ENCODE measurements around the gene KRT76. TPM values are rescaled to one million over a fixed set of nuclear protein-coding genes. Genes with fewer than 3 reads are reported as not detected.

KRT76 gene
- total and polyA plus RNA-seq, 2 donors (not counting 1 experiment from before 2014, with no cell fraction given) = not detected

DNA sequence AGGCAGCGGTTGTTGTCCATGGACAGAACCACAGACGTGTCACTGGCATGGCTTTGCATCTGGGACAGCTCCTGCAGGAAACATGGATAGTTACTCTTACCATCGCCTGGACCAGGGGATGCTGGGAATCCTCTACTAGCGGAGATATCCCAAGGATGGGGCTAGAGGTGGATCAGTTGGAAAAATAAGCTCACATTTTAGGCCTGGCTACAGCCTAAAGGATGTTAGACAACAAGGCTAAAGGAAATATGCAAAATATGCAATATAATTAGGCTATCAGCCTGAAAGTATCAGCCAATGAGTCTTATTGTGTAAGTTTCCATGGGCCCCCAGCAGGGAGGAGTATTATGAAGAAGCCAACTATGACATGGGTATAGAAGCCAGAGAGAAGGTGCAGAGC lies 5.0 kb downstream of the KRT76 start:
- POLR2A ChIA-PET = no interaction called here
- no peak overlapping the region for H3K4me3 ChIP-seq (ENCODE audit: control extremely low read depth in 1 of 5, extremely low read depth in 1 of 5, insufficient read depth in 1 of 5, low read depth in 2 of 5, low read length in 4 of 5)
- H3K36me3 ChIP-seq (replicated peaks in 1 of 2; ENCODE audit: control extremely low read depth in 1 of 2, control insufficient read depth in 1 of 2, extremely low read depth in 1 of 2, insufficient read depth in 2 of 2, low read length in 1 of 2) = no peaks in the 10 kb centered on the region
- Mint-ChIP-seq H3K4me1 (no peaks in the 10 kb centered on the region), H3K27me3 (peaks cover 32% of the 10 kb centered on the region), H3K27ac (no peak overlapping the region), H3K9me3 (ENCODE audit: insufficient read depth) (no peaks in the 10 kb centered on the region), H3K4me3 (no peak overlapping the region)
- intact Hi-C loops (cut with micrococcal nuclease) = no loop called here
- no peaks in the 10 kb centered on the region for H3K4me1 ChIP-seq (ENCODE audit: control insufficient read depth in 2 of 2, insufficient read depth in 2 of 2, low read length in 2 of 2)
- H3K27ac ChIP-seq (ENCODE audit: low read length in 2 of 2) = no peak overlapping the region
- TF ChIP-seq, protein P1, sequence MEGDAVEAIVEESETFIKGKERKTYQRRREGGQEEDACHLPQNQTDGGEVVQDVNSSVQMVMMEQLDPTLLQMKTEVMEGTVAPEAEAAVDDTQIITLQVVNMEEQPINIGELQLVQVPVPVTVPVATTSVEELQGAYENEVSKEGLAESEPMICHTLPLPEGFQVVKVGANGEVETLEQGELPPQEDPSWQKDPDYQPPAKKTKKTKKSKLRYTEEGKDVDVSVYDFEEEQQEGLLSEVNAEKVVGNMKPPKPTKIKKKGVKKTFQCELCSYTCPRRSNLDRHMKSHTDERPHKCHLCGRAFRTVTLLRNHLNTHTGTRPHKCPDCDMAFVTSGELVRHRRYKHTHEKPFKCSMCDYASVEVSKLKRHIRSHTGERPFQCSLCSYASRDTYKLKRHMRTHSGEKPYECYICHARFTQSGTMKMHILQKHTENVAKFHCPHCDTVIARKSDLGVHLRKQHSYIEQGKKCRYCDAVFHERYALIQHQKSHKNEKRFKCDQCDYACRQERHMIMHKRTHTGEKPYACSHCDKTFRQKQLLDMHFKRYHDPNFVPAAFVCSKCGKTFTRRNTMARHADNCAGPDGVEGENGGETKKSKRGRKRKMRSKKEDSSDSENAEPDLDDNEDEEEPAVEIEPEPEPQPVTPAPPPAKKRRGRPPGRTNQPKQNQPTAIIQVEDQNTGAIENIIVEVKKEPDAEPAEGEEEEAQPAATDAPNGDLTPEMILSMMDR (IDR thresholded peaks at IDR 0.05) = no peak
- no peak for TF ChIP-seq EZH2 (IDR thresholded peaks at IDR 0.05; ENCODE audit: borderline replicate concordance, insufficient read depth, low read depth, low read length, poor library complexity, severe bottlenecking)
- no peaks in the 10 kb centered on the region for H3K79me2 ChIP-seq (ENCODE audit: control insufficient read depth, insufficient read depth, low read length)
- H3K4me2 ChIP-seq (replicated peaks; ENCODE audit: low read depth, low read length, poor library complexity, severe bottlenecking) = no peak overlapping the region
- H3K27me3 ChIP-seq (replicated peaks in 1 of 4; ENCODE audit: control extremely low read depth in 1 of 4, control insufficient read depth in 3 of 4, insufficient read depth in 4 of 4, low read length in 3 of 4) = peaks cover 0 to 11% (median 0%) of the 10 kb centered on the region in 4 experiments
- no peak for DNase-seq
- no peak overlapping the region for H2AFZ ChIP-seq (ENCODE audit: insufficient read depth, low read depth, low read length, poor library complexity, severe bottlenecking)
- H4K20me1 ChIP-seq (ENCODE audit: control insufficient read depth, insufficient read depth, low read length, poor library complexity, severe bottlenecking) = no peaks in the 10 kb centered on the region
- H3K9me3 ChIP-seq (ENCODE audit: control extremely low read depth in 1 of 3, control insufficient read depth in 2 of 3, insufficient read depth in 1 of 3, low read length in 2 of 3) = peaks cover 0 to 2% (median 0%) of the 10 kb centered on the region in 3 donors
- no peak overlapping the region for H3K9ac ChIP-seq (ENCODE audit: low read length)
- no peak for ATAC-seq (ENCODE audit: low read depth)
- CTCF ChIA-PET = no interaction called here
- WGBS (ENCODE audit: insufficient coverage) = 89% methylated on average over 3 of the region's 4 CpGs

DNA sequence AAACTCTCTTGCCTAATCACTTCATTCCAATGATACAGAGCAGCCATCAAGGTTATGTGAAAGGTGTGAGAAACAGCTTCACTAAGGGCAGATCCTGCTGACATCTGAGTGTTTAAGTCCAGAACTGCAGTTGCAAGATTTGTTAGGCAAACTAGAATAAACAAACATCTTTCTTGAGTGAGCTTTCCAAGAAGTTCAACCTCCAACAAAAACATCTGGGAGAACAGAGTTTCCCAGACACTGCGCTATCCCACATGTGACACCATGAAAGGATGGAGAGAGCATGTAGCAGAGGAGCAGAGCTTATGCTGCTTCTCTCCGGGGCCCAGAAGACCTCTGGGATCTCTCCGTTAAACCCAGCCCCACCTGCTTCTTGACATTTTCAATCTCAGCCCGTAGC lies 5.6 kb downstream of the KRT76 start:
- Histone ChIP-seq H3K27ac (ENCODE audit: low read length in 2 of 2) (no peak overlapping the region), H3K4me3 (ENCODE audit: control extremely low read depth in 1 of 5, extremely low read depth in 1 of 5, insufficient read depth in 1 of 5, low read depth in 2 of 5, low read length in 4 of 5) (no peak overlapping the region), H4K20me1 (ENCODE audit: control insufficient read depth, insufficient read depth, low read length, poor library complexity, severe bottlenecking) (no peaks in the 10 kb centered on the region), H3K27me3 (replicated peaks in 1 of 4; ENCODE audit: control extremely low read depth in 1 of 4, control insufficient read depth in 3 of 4, insufficient read depth in 4 of 4, low read length in 3 of 4) (peaks cover 0 to 15% (median 0%) of the 10 kb centered on the region in 4 experiments), H3K4me2 (replicated peaks; ENCODE audit: low read depth, low read length, poor library complexity, severe bottlenecking) (no peak overlapping the region), H3K79me2 (ENCODE audit: control insufficient read depth, insufficient read depth, low read length) (no peaks in the 10 kb centered on the region), H2AFZ (ENCODE audit: insufficient read depth, low read depth, low read length, poor library complexity, severe bottlenecking) (no peak overlapping the region), H3K36me3 (replicated peaks in 1 of 2; ENCODE audit: control extremely low read depth in 1 of 2, control insufficient read depth in 1 of 2, extremely low read depth in 1 of 2, insufficient read depth in 2 of 2, low read length in 1 of 2) (no peaks in the 10 kb centered on the region), H3K9me3 (ENCODE audit: control extremely low read depth in 1 of 3, control insufficient read depth in 2 of 3, insufficient read depth in 1 of 3, low read length in 2 of 3) (peaks cover 0 to 2% (median 0%) of the 10 kb centered on the region in 3 donors), H3K4me1 (ENCODE audit: control insufficient read depth in 2 of 2, insufficient read depth in 2 of 2, low read length in 2 of 2) (no peaks in the 10 kb centered on the region), H3K9ac (ENCODE audit: low read length) (no peak overlapping the region)
- intact Hi-C loops (cut with micrococcal nuclease) = no loop called here
- no peak overlapping the region for H3K27ac Mint-ChIP-seq
- no peaks in the 10 kb centered on the region for H3K4me1 Mint-ChIP-seq
- ChIA-PET POLR2A (no interaction called here), CTCF (no interaction called here)
- H3K9me3 Mint-ChIP-seq (ENCODE audit: insufficient read depth) = no peaks in the 10 kb centered on the region
- DNase-seq (no peak), ATAC-seq (ENCODE audit: low read depth) (no peak)
- 92% methylated on average over 4 of the region's 4 CpGs for WGBS (ENCODE audit: insufficient coverage)
- H3K4me3 Mint-ChIP-seq = no peak overlapping the region
- no peak for TF ChIP-seq EZH2 (IDR thresholded peaks at IDR 0.05; ENCODE audit: borderline replicate concordance, insufficient read depth, low read depth, low read length, poor library complexity, severe bottlenecking)
- TF ChIP-seq, protein P1 (IDR thresholded peaks at IDR 0.05) = no peak
- peaks cover 29% of the 10 kb centered on the region for H3K27me3 Mint-ChIP-seq
